Measurements from ENCODE around the gene SCYGR1. TPM values are rescaled to one million over a fixed set of nuclear protein-coding genes. Genes with fewer than 3 reads are reported as not detected.

SCYGR1 gene
- total and polyA plus RNA-seq, 2 of the 13 experiments (the other 11 are each of a cell fraction or from before 2014, with no cell fraction given): not detected

DNA sequence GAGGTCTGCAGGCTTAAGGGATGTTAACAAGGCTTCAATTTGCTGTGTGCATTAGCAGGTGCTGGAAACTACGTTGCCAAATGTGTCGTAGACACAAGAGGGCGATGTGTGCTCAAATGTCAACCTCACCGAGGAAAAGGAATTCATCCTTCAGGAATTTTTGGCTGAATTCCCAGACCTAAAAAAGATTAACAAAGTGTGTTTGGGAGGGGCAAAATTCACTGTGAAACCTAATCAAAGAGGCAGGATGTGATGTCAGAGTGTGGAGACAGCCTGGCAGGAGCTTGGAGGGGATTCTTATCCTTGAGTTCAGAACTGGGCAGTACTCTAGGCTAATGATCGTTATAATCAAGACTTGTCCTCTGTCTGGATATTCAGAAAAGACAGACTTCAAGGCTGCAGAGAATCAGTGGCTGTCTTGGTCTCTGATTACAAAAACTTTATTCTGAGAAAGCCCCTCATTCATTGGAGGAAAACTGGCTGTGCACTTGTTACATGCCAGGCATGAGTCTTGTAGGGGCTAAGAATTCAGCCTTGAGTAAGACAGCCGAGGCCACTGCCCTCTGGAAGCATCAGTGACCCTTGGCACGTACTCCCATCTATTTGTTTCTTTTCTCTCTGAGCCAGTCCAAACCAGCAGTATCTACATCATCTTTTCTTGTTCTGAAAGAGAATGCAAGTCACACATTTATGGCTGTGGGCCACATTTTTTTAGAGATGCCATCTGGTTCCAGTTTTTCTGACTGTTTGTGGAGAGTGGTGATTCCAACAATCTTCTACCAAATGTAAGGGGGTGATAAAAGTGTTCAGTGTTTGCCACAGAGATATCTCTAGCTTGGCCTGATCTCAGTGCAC lies 18.7 kb upstream of the SCYGR1 start (continued):
- TF ChIP-seq, protein P1, sequence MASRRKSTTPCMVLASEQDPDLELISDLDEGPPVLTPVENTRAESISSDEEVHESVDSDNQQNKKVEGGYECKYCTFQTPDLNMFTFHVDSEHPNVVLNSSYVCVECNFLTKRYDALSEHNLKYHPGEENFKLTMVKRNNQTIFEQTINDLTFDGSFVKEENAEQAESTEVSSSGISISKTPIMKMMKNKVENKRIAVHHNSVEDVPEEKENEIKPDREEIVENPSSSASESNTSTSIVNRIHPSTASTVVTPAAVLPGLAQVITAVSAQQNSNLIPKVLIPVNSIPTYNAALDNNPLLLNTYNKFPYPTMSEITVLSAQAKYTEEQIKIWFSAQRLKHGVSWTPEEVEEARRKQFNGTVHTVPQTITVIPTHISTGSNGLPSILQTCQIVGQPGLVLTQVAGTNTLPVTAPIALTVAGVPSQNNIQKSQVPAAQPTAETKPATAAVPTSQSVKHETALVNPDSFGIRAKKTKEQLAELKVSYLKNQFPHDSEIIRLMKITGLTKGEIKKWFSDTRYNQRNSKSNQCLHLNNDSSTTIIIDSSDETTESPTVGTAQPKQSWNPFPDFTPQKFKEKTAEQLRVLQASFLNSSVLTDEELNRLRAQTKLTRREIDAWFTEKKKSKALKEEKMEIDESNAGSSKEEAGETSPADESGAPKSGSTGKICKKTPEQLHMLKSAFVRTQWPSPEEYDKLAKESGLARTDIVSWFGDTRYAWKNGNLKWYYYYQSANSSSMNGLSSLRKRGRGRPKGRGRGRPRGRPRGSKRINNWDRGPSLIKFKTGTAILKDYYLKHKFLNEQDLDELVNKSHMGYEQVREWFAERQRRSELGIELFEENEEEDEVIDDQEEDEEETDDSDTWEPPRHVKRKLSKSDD (CRISPR knock-in tag; IDR thresholded peaks at IDR 0.05; ENCODE audit: low read depth): no peak
- TF ChIP-seq, protein P2, sequence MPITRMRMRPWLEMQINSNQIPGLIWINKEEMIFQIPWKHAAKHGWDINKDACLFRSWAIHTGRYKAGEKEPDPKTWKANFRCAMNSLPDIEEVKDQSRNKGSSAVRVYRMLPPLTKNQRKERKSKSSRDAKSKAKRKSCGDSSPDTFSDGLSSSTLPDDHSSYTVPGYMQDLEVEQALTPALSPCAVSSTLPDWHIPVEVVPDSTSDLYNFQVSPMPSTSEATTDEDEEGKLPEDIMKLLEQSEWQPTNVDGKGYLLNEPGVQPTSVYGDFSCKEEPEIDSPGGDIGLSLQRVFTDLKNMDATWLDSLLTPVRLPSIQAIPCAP (CRISPR knock-in tag; IDR thresholded peaks at IDR 0.05; ENCODE audit: low read depth): no peak
- TF ChIP-seq AGO2 (optimal IDR thresholded peaks at IDR 0.05; ENCODE audit: low read depth, low read length): no peak
- no peak for TF ChIP-seq ZNF780A (CRISPR knock-in tag; IDR thresholded peaks at IDR 0.05)
- TF ChIP-seq, protein P3, sequence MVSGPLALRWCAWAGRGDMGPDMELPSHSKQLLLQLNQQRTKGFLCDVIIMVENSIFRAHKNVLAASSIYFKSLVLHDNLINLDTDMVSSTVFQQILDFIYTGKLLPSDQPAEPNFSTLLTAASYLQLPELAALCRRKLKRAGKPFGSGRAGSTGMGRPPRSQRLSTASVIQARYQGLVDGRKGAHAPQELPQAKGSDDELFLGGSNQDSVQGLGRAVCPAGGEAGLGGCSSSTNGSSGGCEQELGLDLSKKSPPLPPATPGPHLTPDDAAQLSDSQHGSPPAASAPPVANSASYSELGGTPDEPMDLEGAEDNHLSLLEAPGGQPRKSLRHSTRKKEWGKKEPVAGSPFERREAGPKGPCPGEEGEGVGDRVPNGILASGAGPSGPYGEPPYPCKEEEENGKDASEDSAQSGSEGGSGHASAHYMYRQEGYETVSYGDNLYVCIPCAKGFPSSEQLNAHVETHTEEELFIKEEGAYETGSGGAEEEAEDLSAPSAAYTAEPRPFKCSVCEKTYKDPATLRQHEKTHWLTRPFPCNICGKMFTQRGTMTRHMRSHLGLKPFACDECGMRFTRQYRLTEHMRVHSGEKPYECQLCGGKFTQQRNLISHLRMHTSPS (CRISPR knock-in tag; IDR thresholded peaks at IDR 0.05; ENCODE audit: low read depth): no peak
- peak; percentile 84; the same call in 1 of the 2 replicates for TF ChIP-seq RXRB (CRISPR knock-in tag; IDR thresholded peaks at IDR 0.05; ENCODE audit: borderline replicate concordance)
- TF ChIP-seq IKZF4 (CRISPR knock-in tag; IDR thresholded peaks at IDR 0.05; ENCODE audit: borderline replicate concordance, low read depth, not compliant biosample characterization): peak; percentile 39
- TF ChIP-seq, protein P4, sequence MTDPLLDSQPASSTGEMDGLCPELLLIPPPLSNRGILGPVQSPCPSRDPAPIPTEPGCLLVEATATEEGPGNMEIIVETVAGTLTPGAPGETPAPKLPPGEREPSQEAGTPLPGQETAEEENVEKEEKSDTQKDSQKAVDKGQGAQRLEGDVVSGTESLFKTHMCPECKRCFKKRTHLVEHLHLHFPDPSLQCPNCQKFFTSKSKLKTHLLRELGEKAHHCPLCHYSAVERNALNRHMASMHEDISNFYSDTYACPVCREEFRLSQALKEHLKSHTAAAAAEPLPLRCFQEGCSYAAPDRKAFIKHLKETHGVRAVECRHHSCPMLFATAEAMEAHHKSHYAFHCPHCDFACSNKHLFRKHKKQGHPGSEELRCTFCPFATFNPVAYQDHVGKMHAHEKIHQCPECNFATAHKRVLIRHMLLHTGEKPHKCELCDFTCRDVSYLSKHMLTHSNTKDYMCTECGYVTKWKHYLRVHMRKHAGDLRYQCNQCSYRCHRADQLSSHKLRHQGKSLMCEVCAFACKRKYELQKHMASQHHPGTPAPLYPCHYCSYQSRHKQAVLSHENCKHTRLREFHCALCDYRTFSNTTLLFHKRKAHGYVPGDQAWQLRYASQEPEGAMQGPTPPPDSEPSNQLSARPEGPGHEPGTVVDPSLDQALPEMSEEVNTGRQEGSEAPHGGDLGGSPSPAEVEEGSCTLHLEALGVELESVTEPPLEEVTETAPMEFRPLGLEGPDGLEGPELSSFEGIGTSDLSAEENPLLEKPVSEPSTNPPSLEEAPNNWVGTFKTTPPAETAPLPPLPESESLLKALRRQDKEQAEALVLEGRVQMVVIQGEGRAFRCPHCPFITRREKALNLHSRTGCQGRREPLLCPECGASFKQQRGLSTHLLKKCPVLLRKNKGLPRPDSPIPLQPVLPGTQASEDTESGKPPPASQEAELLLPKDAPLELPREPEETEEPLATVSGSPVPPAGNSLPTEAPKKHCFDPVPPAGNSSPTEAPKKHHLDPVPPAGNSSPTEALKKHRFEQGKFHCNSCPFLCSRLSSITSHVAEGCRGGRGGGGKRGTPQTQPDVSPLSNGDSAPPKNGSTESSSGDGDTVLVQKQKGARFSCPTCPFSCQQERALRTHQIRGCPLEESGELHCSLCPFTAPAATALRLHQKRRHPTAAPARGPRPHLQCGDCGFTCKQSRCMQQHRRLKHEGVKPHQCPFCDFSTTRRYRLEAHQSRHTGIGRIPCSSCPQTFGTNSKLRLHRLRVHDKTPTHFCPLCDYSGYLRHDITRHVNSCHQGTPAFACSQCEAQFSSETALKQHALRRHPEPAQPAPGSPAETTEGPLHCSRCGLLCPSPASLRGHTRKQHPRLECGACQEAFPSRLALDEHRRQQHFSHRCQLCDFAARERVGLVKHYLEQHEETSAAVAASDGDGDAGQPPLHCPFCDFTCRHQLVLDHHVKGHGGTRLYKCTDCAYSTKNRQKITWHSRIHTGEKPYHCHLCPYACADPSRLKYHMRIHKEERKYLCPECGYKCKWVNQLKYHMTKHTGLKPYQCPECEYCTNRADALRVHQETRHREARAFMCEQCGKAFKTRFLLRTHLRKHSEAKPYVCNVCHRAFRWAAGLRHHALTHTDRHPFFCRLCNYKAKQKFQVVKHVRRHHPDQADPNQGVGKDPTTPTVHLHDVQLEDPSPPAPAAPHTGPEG (CRISPR knock-in tag; IDR thresholded peaks at IDR 0.05): no peak
- no peak for TF ChIP-seq NBN (conservative IDR thresholded peaks at IDR 0.05)
- no peak for TF ChIP-seq ZNF510 (CRISPR knock-in tag; IDR thresholded peaks at IDR 0.05; ENCODE audit: low read depth)
- TF ChIP-seq NFIB (CRISPR knock-in tag; IDR thresholded peaks at IDR 0.05; ENCODE audit: borderline replicate concordance): no peak
- TF ChIP-seq ZFP36L2 (CRISPR knock-in tag; IDR thresholded peaks at IDR 0.05): no peak
- TF ChIP-seq ZNF180 (CRISPR knock-in tag; IDR thresholded peaks at IDR 0.05; ENCODE audit: borderline replicate concordance, low read depth): no peak
- no peak for TF ChIP-seq KLF6 (CRISPR knock-in tag; IDR thresholded peaks at IDR 0.05)
- TF ChIP-seq HOXA5 (CRISPR knock-in tag; IDR thresholded peaks at IDR 0.05): peak; percentile 89; the same call in 1 of the 2 replicates

Data from HepG2 (cell line).